ENCODE measurements around the gene LYPLAL1.

The LYPLAL1 gene

GRCh38 chr1:219149009-219149577, 24.6 kb upstream of the LYPLAL1 start:
- no peak for TF ChIP-seq CTCF (IDR thresholded peaks at IDR 0.05; ENCODE audit: low read depth, low read length)
- no peaks in the 10 kb centered on the region; the same call in 1 of the 2 replicates for H3K27me3 ChIP-seq

GRCh38 chr1:219149953-219150352, 23.7 kb upstream of the LYPLAL1 start:
- H3K4me3 ChIP-seq (ENCODE audit: low read depth, low read length), result no peak overlapping the region
- no peak for DNase-seq
- H3K36me3 ChIP-seq, result no peaks in the 10 kb centered on the region
- H3K9me3 ChIP-seq, result no peaks in the 10 kb centered on the region
- H3K27me3 ChIP-seq, result no peaks in the 10 kb centered on the region; the same call in 1 of the 2 replicates
- no peaks in the 10 kb centered on the region for H3K4me1 ChIP-seq
- no peak for TF ChIP-seq CTCF (IDR thresholded peaks at IDR 0.05; ENCODE audit: low read depth, low read length)

More at GRCh38 chr1:219149009-219149577, 24.6 kb upstream of the LYPLAL1 start:
- Histone ChIP-seq H3K36me3 (no peaks in the 10 kb centered on the region), H3K9me3 (no peaks in the 10 kb centered on the region), H3K4me1 (no peaks in the 10 kb centered on the region), H3K4me3 (ENCODE audit: low read depth, low read length) (no peak overlapping the region)
- no peak for DNase-seq

GRCh38 chr1:219150913-219151312, 22.8 kb upstream of the LYPLAL1 start:
- no peaks in the 10 kb centered on the region for H3K36me3 ChIP-seq
- no peak overlapping the region for H3K4me3 ChIP-seq (ENCODE audit: low read depth, low read length)
- no peak for TF ChIP-seq CTCF (IDR thresholded peaks at IDR 0.05; ENCODE audit: low read depth, low read length)
- no peaks in the 10 kb centered on the region for H3K4me1 ChIP-seq
- no peaks in the 10 kb centered on the region; the same call in 1 of the 2 replicates for H3K27me3 ChIP-seq
- no peak for DNase-seq
- H3K9me3 ChIP-seq, result no peaks in the 10 kb centered on the region

GRCh38 chr1:219151467-219151866, 22.2 kb upstream of the LYPLAL1 start:
- no peak for DNase-seq
- H3K27me3 ChIP-seq, result no peaks in the 10 kb centered on the region; the same call in 1 of the 2 replicates
- TF ChIP-seq CTCF (IDR thresholded peaks at IDR 0.05; ENCODE audit: low read depth, low read length), result 0 out of 2 replicates have a peak, but pooled peaks have one; percentile 5
- no peak overlapping the region for H3K4me3 ChIP-seq (ENCODE audit: low read depth, low read length)
- no peaks in the 10 kb centered on the region for H3K9me3 ChIP-seq
- H3K36me3 ChIP-seq, result no peaks in the 10 kb centered on the region
- no peaks in the 10 kb centered on the region for H3K4me1 ChIP-seq

GRCh38 chr1:219152751-219153150, 20.9 kb upstream of the LYPLAL1 start:
- no peaks in the 10 kb centered on the region for H3K9me3 ChIP-seq
- no peak for DNase-seq
- H3K36me3 ChIP-seq, result no peaks in the 10 kb centered on the region
- TF ChIP-seq CTCF (IDR thresholded peaks at IDR 0.05; ENCODE audit: low read depth, low read length), result no peak
- H3K4me1 ChIP-seq, result no peaks in the 10 kb centered on the region
- H3K4me3 ChIP-seq (ENCODE audit: low read depth, low read length), result no peak overlapping the region
- H3K27me3 ChIP-seq, result peaks cover 3% of the 10 kb centered on the region

- Histone ChIP-seq H3K27me3 (peaks cover 3% of the 10 kb centered on the region), H3K4me3 (ENCODE audit: low read depth, low read length) (no peak overlapping the region), H3K9me3 (no peaks in the 10 kb centered on the region), H3K36me3 (no peaks in the 10 kb centered on the region), H3K4me1 (no peaks in the 10 kb centered on the region)
- TF ChIP-seq CTCF (IDR thresholded peaks at IDR 0.05; ENCODE audit: low read depth, low read length), result no peak
- no peak for DNase-seq
These were observed 20.0 kb upstream of the LYPLAL1 start for GRCh38 chr1:219153723-219154122.
